Measurements from ENCODE around the gene GPRC5C. TPM values are rescaled to one million over a fixed set of nuclear protein-coding genes. Genes with fewer than 3 reads are reported as not detected.

Gene GPRC5C, protein sequence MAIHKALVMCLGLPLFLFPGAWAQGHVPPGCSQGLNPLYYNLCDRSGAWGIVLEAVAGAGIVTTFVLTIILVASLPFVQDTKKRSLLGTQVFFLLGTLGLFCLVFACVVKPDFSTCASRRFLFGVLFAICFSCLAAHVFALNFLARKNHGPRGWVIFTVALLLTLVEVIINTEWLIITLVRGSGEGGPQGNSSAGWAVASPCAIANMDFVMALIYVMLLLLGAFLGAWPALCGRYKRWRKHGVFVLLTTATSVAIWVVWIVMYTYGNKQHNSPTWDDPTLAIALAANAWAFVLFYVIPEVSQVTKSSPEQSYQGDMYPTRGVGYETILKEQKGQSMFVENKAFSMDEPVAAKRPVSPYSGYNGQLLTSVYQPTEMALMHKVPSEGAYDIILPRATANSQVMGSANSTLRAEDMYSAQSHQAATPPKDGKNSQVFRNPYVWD
- 131 TPM for polyA plus RNA-seq (2013, experiment 1 of 2)
- polyA plus RNA-seq (2013, experiment 2 of 2) = 126 TPM

- WGBS, 2 experiments (ENCODE audit: insufficient coverage in 2 of 2) = 0 to 1% methylated on average over 63 to 65 of the region's 81 CpGs
- peak within 1 kb of the TSS; percentile 82 for H3K4me3 ChIP-seq (ENCODE audit: extremely low read depth, insufficient read depth, low read length, poor library complexity, severe bottlenecking)
- no peaks in the 10 kb centered on the region for H3K9me3 ChIP-seq (ENCODE audit: control insufficient read depth, low read length)
- H3K27ac ChIP-seq (ENCODE audit: low read depth, low read length, severe bottlenecking) = peak within 1 kb of the TSS; percentile 96
- peaks cover 24% of the 10 kb centered on the region for H3K36me3 ChIP-seq (ENCODE audit: control insufficient read depth, insufficient read depth, low read length)
- peaks cover 40% of the 10 kb centered on the region for H3K4me1 ChIP-seq (ENCODE audit: control insufficient read depth, insufficient read depth, low read length, poor library complexity, severe bottlenecking)
Measured at GRCh38 chr17:74431568-74432423, at the start of gene GPRC5C. Gene GPRC5C, plus strand, starts transcription at chr17:74432088. Its CDS starts 7,689 bp downstream, at chr17:74439777.

- Histone ChIP-seq H3K4me1 (ENCODE audit: control insufficient read depth, insufficient read depth, low read length, poor library complexity, severe bottlenecking) (peaks cover 8% of the 10 kb centered on the region), H3K9me3 (ENCODE audit: control insufficient read depth, low read length) (no peaks in the 10 kb centered on the region), H3K4me3 (ENCODE audit: extremely low read depth, insufficient read depth, low read length, poor library complexity, severe bottlenecking) (no peak overlapping the region), H3K27ac (ENCODE audit: low read depth, low read length, severe bottlenecking) (no peak overlapping the region), H3K36me3 (ENCODE audit: control insufficient read depth, insufficient read depth, low read length) (no peaks in the 10 kb centered on the region)
- 100% methylated on average over 2 to 3 of the region's 5 CpGs for WGBS, 2 experiments (ENCODE audit: insufficient coverage in 2 of 2)
Measured at GRCh38 chr17:74383141-74383540, 48.7 kb upstream of the GPRC5C start.

DNA sequence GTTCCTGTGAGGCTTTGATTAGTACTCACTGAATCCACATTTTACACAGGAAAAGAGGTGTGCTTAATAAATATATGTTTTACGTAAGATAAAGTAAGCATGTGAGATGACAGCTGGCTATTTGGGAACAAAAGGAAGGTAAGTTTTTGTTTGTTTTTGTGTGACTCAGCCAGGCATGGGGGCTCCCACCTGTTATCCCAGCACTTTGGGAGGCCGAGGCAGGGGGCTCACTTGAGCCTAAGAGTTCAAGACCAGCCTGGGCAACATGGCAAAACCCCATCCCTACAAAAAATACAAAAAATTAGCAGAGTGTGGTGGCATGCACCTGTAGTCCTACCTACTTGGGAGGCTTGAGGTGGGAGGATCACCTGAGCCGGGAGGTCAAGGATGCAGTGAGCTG lies 46.7 kb upstream of the GPRC5C start:
- Histone ChIP-seq H3K4me1 (ENCODE audit: control insufficient read depth, insufficient read depth, low read length, poor library complexity, severe bottlenecking) (peaks cover 8% of the 10 kb centered on the region), H3K9me3 (ENCODE audit: control insufficient read depth, low read length) (no peaks in the 10 kb centered on the region), H3K36me3 (ENCODE audit: control insufficient read depth, insufficient read depth, low read length) (no peaks in the 10 kb centered on the region), H3K4me3 (ENCODE audit: extremely low read depth, insufficient read depth, low read length, poor library complexity, severe bottlenecking) (no peak overlapping the region), H3K27ac (ENCODE audit: low read depth, low read length, severe bottlenecking) (no peak overlapping the region)
- WGBS, 2 experiments (ENCODE audit: insufficient coverage in 2 of 2) = 83 to 90% methylated on average over 3 of the region's 3 CpGs

- Histone ChIP-seq H3K4me1 (ENCODE audit: control insufficient read depth, insufficient read depth, low read length, poor library complexity, severe bottlenecking) (peaks cover 11% of the 10 kb centered on the region), H3K4me3 (ENCODE audit: extremely low read depth, insufficient read depth, low read length, poor library complexity, severe bottlenecking) (no peak overlapping the region), H3K36me3 (ENCODE audit: control insufficient read depth, insufficient read depth, low read length) (no peaks in the 10 kb centered on the region), H3K27ac (ENCODE audit: low read depth, low read length, severe bottlenecking) (no peak overlapping the region), H3K9me3 (ENCODE audit: control insufficient read depth, low read length) (no peaks in the 10 kb centered on the region)
- 85 to 96% methylated on average over 6 to 8 of the region's 8 CpGs for WGBS, 2 experiments (ENCODE audit: insufficient coverage in 2 of 2)
Measured at GRCh38 chr17:74386386-74386785, 45.5 kb upstream of the GPRC5C start.

DNA sequence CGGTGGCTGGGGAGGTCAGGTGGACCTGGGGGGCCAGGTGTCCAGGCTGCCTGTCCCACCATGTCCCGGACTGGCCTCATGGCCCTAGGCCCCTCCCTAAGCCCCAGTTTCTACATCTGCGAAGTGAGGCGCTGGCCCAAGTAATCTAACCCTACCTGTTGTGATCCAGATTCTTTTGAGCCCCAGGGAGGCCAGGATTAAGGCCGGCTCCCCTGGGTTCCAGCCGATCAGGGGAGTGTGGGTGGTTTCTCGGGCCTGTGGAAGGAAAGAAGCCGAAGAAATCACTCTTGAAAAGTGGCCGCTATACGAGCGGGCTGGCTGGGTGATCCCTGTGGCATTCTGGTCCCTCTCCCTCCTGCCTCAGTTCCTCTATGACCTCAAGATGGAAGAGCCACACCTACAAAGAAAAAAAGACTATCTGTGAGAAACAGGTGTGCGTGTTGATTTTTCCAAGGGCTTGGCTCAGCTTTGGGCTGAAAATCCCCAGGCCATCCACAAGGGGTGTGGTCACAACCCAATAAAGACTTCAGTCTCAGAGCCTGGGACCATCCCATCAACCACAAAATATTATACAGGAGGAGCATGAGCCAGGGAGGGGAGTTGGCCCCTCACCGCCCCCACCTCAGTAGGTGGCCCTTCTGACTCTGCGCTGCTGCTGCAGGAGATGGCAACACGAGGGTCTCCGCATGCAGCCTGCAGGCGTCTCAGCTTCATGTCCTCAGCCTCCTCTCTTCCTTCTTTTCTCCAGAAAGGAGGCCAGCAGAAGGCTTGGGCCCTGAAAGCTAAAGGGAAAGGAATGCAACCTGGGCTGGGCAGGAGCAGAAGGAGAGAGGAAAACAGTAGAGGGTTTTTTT lies 44.3 kb upstream of the GPRC5C start:
- H3K36me3 ChIP-seq (ENCODE audit: control insufficient read depth, insufficient read depth, low read length) = no peaks in the 10 kb centered on the region
- H3K4me3 ChIP-seq (ENCODE audit: extremely low read depth, insufficient read depth, low read length, poor library complexity, severe bottlenecking) = no peak overlapping the region
- no peaks in the 10 kb centered on the region for H3K9me3 ChIP-seq (ENCODE audit: control insufficient read depth, low read length)
- peaks cover 11% of the 10 kb centered on the region for H3K4me1 ChIP-seq (ENCODE audit: control insufficient read depth, insufficient read depth, low read length, poor library complexity, severe bottlenecking)
- WGBS, 2 experiments (ENCODE audit: insufficient coverage in 2 of 2) = 71 to 81% methylated on average over 11 to 12 of the region's 17 CpGs
- no peak overlapping the region for H3K27ac ChIP-seq (ENCODE audit: low read depth, low read length, severe bottlenecking)

- WGBS, 2 experiments (ENCODE audit: insufficient coverage in 2 of 2) = 78 to 82% methylated on average over 9 to 10 of the region's 12 CpGs
- no peak overlapping the region for H3K4me3 ChIP-seq (ENCODE audit: extremely low read depth, insufficient read depth, low read length, poor library complexity, severe bottlenecking)
- H3K4me1 ChIP-seq (ENCODE audit: control insufficient read depth, insufficient read depth, low read length, poor library complexity, severe bottlenecking) = peaks cover 13% of the 10 kb centered on the region
- H3K36me3 ChIP-seq (ENCODE audit: control insufficient read depth, insufficient read depth, low read length) = no peaks in the 10 kb centered on the region
- no peaks in the 10 kb centered on the region for H3K9me3 ChIP-seq (ENCODE audit: control insufficient read depth, low read length)
- no peak overlapping the region for H3K27ac ChIP-seq (ENCODE audit: low read depth, low read length, severe bottlenecking)
Measured at GRCh38 chr17:74389084-74389753, 42.7 kb upstream of the GPRC5C start.

DNA sequence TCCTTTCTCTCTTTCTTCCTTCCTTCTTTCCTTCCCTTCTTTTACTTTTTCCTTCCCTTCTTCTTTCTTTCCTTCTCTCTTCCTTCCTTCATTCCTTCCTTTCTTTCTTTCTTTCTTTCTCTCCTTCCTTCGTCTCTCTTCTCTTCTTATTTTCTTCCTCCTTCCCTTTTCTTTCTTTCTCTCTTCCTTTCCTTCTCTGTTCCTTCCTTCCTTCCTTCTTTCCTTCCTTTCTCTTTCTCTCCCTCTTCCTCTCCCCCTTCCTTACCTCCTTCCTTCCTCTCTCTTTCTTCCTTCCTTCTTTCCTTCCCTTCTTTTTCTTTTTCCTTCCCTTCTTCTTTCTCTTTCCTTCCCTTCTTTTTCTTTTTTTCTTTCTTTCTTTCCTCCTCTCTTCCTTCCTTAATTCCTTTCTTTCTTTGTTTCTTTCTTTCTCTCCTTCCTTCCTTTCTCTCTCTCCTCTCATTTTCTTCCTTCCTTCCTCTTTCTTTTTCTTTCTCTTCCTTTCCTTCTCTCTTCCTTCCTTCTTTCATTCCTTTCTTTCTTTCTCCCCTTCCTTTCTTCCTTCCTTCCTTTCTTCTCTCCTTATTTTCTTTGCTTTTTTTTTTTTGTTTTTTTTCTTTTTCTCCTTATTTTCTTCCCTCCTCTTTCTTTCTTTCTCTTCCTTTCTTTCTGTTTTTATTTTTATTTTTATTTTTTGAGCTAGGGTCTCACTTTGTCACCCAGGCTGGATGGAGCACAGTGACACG lies 41.8 kb upstream of the GPRC5C start:
- 85 to 98% methylated on average over 2 of the region's 2 CpGs for WGBS, 2 experiments (ENCODE audit: insufficient coverage in 2 of 2)

GRCh38 chr17:74390680-74391653 lies 40.9 kb upstream of the GPRC5C start:
- H3K4me3 ChIP-seq (ENCODE audit: extremely low read depth, insufficient read depth, low read length, poor library complexity, severe bottlenecking) = no peak overlapping the region
- no peaks in the 10 kb centered on the region for H3K36me3 ChIP-seq (ENCODE audit: control insufficient read depth, insufficient read depth, low read length)
- H3K27ac ChIP-seq (ENCODE audit: low read depth, low read length, severe bottlenecking) = peak overlapping the region; percentile 98
- WGBS, 2 experiments (ENCODE audit: insufficient coverage in 2 of 2) = 87 to 91% methylated on average over 9 to 10 of the region's 11 CpGs
- H3K4me1 ChIP-seq (ENCODE audit: control insufficient read depth, insufficient read depth, low read length, poor library complexity, severe bottlenecking) = peaks cover 21% of the 10 kb centered on the region
- H3K9me3 ChIP-seq (ENCODE audit: control insufficient read depth, low read length) = no peaks in the 10 kb centered on the region

More for the DNA sequence above, 41.8 kb upstream of the GPRC5C start:
- Histone ChIP-seq H3K4me3 (ENCODE audit: extremely low read depth, insufficient read depth, low read length, poor library complexity, severe bottlenecking) (no peak overlapping the region), H3K27ac (ENCODE audit: low read depth, low read length, severe bottlenecking) (peak overlapping the region; percentile 98), H3K9me3 (ENCODE audit: control insufficient read depth, low read length) (no peaks in the 10 kb centered on the region), H3K36me3 (ENCODE audit: control insufficient read depth, insufficient read depth, low read length) (no peaks in the 10 kb centered on the region), H3K4me1 (ENCODE audit: control insufficient read depth, insufficient read depth, low read length, poor library complexity, severe bottlenecking) (peaks cover 21% of the 10 kb centered on the region)

DNA sequence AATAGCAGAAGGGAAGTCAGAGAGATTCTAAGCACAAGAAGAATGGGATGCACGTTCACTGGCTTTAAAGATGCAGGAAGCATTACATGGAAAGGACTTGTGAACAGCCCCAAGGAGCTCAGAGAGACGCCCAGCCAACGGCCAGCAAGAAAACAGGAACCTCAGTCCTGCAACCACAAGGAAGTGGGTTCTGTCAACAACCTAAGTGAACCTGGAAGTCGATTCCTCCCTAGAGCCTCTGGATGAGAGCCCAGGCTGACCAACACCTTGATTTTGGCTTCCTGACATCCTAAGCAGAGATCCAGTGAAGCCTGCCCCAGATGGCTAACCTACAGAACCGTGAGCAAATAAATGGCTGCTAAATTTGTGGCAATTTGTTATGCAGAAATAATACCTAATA lies 40.1 kb upstream of the GPRC5C start:
- Histone ChIP-seq H3K36me3 (ENCODE audit: control insufficient read depth, insufficient read depth, low read length) (no peaks in the 10 kb centered on the region), H3K4me1 (ENCODE audit: control insufficient read depth, insufficient read depth, low read length, poor library complexity, severe bottlenecking) (peaks cover 21% of the 10 kb centered on the region), H3K27ac (ENCODE audit: low read depth, low read length, severe bottlenecking) (peak overlapping the region; percentile 98), H3K4me3 (ENCODE audit: extremely low read depth, insufficient read depth, low read length, poor library complexity, severe bottlenecking) (no peak overlapping the region), H3K9me3 (ENCODE audit: control insufficient read depth, low read length) (no peaks in the 10 kb centered on the region)
- WGBS, 2 experiments (ENCODE audit: insufficient coverage in 2 of 2) = 88% methylated on average over 5 of the region's 5 CpGs

All from mesodermal cell (in vitro differentiated cells).